Loucy (cell line): ENCODE measurements around the gene DNAH6.

Experiments used
- EZH2phosphoT487 ChIP-seq: fragments of 200-600 bp; IDR thresholded peaks from 2 replicates; pipeline ENCODE4 v1.6.1; 2018; ENCODE audit warnings: antibody characterized with exemption, mild to moderate bottlenecking, moderate library complexity, borderline replicate concordance
- TF ChIP-seq, protein P1 (sequence below): fragments of 200-600 bp; sonication (generic); conservative IDR thresholded peaks from 2 replicates; pipeline ENCODE4 v1.5.1; 2014; ENCODE audit warnings: mild to moderate bottlenecking, antibody characterized with exemption, low read length

DNA sequence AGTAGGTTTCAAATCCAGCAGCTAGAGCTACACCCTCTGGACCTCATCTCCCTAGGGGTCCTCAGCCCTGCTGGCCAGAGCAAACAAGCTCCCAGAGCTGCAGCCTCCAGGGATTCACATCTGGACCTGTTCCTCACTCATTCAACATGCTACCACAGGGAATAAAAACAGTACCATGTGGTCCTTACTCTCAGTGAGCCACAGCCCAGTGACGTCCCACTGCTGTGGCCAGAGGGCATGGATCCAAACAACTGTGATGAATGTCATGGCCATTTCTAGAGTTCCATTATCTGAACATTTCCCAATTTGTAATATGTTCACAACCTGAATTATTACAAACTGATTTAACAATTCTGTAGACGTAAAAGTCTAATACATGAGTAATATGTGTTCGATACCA lies 186.6 kb downstream of the DNAH6 start:
- TF ChIP-seq, protein P1, sequence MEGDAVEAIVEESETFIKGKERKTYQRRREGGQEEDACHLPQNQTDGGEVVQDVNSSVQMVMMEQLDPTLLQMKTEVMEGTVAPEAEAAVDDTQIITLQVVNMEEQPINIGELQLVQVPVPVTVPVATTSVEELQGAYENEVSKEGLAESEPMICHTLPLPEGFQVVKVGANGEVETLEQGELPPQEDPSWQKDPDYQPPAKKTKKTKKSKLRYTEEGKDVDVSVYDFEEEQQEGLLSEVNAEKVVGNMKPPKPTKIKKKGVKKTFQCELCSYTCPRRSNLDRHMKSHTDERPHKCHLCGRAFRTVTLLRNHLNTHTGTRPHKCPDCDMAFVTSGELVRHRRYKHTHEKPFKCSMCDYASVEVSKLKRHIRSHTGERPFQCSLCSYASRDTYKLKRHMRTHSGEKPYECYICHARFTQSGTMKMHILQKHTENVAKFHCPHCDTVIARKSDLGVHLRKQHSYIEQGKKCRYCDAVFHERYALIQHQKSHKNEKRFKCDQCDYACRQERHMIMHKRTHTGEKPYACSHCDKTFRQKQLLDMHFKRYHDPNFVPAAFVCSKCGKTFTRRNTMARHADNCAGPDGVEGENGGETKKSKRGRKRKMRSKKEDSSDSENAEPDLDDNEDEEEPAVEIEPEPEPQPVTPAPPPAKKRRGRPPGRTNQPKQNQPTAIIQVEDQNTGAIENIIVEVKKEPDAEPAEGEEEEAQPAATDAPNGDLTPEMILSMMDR: no peak
- TF ChIP-seq EZH2phosphoT487: no peak
